ENCODE results near the gene GALR3.
"Not testable (repeated sequence)": the region's sequence is repeated elsewhere in the genome, so short reads cannot be mapped to it uniquely, and the experiment has no call there.

The GALR3 gene

DNA sequence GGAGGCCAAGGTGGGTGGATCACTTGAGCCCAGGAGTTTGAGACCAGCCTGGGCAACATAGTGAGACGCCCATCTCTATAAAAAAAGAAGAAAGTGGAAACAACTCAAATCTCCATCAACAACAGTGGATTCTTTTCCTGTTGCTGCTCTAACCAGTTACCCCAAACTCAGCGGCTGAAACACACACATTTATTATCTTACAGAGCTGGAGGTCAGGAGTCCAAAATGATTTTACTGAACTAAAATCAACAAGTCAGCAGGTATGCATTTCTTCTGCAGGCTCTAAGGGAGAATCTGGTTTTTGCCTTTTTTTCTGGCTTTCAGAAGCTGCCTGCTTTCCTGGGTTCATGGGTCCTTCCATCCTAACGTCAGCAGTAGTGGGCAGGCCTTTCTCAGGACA, 27.1 kb upstream of the GALR3 start:
- no peak for DNase-seq (ENCODE audit: low read depth)
- no peak overlapping the region for H3K4me3 ChIP-seq (ENCODE audit: low read depth, low read length)
- TF ChIP-seq, protein P1, sequence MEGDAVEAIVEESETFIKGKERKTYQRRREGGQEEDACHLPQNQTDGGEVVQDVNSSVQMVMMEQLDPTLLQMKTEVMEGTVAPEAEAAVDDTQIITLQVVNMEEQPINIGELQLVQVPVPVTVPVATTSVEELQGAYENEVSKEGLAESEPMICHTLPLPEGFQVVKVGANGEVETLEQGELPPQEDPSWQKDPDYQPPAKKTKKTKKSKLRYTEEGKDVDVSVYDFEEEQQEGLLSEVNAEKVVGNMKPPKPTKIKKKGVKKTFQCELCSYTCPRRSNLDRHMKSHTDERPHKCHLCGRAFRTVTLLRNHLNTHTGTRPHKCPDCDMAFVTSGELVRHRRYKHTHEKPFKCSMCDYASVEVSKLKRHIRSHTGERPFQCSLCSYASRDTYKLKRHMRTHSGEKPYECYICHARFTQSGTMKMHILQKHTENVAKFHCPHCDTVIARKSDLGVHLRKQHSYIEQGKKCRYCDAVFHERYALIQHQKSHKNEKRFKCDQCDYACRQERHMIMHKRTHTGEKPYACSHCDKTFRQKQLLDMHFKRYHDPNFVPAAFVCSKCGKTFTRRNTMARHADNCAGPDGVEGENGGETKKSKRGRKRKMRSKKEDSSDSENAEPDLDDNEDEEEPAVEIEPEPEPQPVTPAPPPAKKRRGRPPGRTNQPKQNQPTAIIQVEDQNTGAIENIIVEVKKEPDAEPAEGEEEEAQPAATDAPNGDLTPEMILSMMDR (IDR thresholded peaks at IDR 0.05; ENCODE audit: control insufficient read depth, extremely low read depth, insufficient read depth) = no peak

DNA sequence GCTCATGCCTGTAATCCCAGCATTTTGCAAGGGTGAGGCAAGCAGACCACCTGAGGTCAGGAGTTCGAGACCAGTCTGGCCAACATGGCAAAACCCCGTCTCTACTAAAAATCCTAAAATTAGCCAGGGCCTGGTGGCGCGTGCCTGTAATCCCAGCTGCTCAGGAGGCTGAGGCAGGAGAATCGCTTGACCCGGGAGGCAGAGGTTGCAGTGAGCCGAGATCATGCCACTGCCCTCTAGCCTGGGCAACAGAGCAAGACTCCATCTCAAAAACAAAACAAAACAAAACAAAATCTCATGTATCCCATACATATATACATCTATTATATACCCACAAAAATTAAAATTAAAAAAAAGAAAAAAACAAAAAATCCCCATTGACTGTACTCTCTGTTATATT, 25.9 kb upstream of the GALR3 start:
- not testable (repeated sequence) for DNase-seq (ENCODE audit: low read depth)

DNA sequence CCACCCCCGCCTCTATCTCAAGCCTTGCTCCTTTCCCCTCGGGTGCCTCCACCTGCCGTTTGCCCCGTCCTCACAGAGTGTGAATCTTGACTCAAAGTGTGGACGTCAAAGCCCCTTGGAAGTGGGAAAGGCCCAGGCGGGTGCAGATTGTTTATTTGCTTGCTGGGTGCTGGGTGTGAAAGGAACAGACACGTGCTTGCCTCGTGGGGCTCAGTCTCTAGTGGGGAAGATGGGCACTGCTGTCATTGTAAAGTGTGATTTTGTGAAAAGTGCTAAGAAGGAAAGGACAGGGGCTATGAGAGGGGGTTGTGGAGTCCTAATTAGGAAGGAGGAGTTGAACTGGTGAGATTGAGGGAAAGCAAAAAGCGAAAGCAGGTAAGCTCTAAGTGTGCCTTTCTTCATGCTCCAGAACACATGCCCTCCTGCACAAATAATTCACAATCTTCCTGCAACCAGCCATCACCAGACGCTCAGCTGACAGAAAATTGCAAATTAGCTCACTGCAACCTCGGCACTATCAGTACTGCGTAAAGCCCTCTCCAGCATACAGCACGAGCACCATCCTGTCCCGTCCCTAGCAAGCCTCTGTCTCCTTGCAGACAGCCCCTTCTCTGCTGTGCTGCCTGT, 25.2 kb upstream of the GALR3 start:
- no peak for DNase-seq (ENCODE audit: low read depth)

More for the DNA sequence above, 25.9 kb upstream of the GALR3 start:
- H3K4me3 ChIP-seq (ENCODE audit: low read depth, low read length) = not testable (repeated sequence)

DNA sequence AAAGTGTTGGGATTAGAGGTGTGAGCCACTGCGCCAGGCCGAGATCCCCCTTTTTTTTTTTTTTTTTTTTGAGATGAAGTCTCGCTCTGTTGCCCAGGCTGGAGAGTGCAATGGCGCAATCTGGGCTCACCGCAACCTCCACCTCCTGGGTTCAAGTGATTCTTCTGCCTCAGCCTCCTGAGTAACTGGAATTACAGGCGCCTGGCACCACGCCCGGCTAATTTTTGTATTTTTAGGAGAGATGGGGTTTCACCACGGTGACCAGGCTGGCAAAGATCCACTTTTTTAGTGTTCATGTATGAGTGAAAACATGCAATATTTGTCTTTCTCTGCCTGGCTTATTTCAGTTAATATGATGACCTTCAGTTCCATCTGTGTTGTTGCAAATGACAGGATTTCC, 23.2 kb upstream of the GALR3 start:
- DNase-seq (ENCODE audit: low read depth); H3K4me3 ChIP-seq (ENCODE audit: low read depth, low read length): not testable (repeated sequence)

More for the DNA sequence above, 25.2 kb upstream of the GALR3 start:
- TF ChIP-seq, protein P1 (IDR thresholded peaks at IDR 0.05; ENCODE audit: control insufficient read depth, extremely low read depth, insufficient read depth) = no peak
- no peak overlapping the region for H3K4me3 ChIP-seq (ENCODE audit: low read depth, low read length)

DNA sequence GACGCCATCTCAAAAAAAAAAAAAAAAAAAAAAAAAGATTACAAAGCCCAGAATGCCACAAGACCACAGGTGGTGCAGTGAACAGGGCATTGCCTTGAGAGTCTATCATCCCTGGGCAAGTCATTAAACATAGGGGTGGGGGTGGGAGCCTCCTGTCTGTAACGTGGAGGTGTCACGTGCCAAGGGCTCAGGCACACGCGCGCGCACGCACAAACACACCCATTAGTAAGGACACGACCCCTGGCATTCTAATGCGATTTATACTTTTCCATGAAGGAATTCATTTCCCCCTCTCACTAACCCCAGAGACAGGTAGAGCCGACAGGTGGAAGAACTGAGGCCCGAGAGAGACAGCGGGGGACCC, 21.3 kb upstream of the GALR3 start:
- TF ChIP-seq, protein P1 (IDR thresholded peaks at IDR 0.05; ENCODE audit: control insufficient read depth, extremely low read depth, insufficient read depth) = no peak
- no peak for DNase-seq (ENCODE audit: low read depth)
- no peak overlapping the region for H3K4me3 ChIP-seq (ENCODE audit: low read depth, low read length)

DNA sequence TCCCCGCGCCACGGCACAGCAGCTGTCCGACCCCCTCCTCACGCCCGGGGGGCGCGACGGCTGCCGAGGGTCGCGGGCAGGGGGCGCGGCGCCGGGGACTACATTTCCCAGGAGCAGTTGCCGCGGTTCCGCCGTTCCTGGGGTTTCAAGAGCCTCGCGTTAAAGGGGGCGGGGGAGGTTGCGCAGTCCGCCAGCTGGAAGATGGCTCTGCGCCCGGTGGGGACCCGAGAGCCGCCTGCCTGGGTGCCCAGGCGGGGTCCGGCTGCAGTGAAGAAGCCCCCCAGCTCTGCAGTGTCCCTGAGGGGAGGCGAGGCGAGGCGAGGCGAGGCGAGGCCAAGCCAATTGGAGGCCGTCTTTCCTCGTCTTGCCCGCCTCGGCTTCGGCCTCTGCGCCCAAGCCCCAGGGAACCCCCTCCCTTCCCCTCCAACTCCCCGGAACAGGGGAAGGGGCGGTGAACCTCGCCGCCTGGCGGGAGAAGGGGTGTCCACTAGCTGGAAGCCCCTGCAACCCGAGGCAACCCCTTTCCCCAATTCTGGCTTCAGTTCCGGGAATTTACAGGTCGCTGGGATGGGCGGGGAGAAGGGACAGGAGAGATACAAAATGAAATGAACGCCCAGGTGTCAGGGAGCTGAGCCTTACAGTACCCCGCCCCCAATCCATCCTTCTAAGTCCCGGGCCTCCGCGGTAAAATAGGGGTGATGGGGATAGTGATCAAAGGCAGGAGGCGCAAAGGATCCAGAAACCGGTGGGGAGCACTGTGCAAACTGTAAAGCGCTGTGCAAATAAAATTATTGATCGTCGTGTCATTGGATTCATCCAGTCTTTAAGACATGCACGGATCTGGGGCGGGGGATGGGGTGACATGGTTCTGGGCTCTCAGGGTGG, 20.6 kb upstream of the GALR3 start:
- no peak for DNase-seq (ENCODE audit: low read depth)
- TF ChIP-seq, protein P1 (IDR thresholded peaks at IDR 0.05; ENCODE audit: control insufficient read depth, extremely low read depth, insufficient read depth) = no peak
- H3K4me3 ChIP-seq (ENCODE audit: low read depth, low read length) = peak overlapping the region; percentile 36; the same call in 1 of the 2 replicates

DNA sequence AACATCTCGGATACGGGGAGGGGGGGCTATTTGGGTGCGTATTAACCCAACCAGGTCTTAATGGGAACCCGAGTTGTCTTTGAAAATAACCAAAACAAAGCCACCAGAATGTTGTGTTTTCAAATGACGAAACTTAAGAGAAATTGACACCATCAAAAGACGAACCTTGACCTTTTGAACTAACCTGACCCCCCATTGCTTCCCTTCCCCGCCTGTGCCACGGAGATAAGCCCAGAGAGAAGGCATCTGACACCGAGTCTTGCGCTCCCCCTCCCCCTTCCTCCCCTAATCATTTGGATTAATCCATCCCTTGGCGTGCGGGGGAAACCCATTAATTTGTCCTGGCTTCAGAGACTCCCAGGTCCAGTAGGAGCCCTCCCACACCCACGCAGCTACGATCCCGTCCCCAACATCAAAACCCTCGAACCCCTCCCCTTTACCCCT, 20.0 kb upstream of the GALR3 start:
- H3K4me3 ChIP-seq (ENCODE audit: low read depth, low read length) = no peak overlapping the region
- DNase-seq (ENCODE audit: low read depth) = no peak
- TF ChIP-seq, protein P1 (IDR thresholded peaks at IDR 0.05; ENCODE audit: control insufficient read depth, extremely low read depth, insufficient read depth) = no peak
